ENCODE results near the gene KDM2A.

Gene KDM2A

GRCh38 chr11:67262731-67263675 is 143.9 kb downstream of the KDM2A start:
- DNase-seq = peak; percentile 95

DNA sequence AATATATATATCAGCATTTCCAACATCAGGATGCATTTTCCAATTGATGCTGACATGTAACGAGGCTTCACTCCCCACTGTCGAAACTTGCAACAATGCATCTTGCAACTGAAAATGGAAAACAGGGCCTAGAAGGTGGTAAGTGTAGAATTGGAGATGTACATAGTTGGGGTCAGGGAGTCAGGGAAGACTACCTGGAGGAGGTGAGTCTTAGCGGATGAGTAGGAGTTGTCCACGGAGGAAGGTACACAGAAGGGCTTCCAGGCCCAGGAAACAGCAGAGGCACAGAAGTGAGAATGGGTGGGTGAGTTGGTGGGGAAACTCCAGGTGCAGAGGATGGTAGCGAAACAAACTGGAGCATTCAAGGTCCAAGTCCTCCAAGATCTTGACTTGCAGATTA is 145.2 kb downstream of the KDM2A start:
- no peak for DNase-seq

DNA sequence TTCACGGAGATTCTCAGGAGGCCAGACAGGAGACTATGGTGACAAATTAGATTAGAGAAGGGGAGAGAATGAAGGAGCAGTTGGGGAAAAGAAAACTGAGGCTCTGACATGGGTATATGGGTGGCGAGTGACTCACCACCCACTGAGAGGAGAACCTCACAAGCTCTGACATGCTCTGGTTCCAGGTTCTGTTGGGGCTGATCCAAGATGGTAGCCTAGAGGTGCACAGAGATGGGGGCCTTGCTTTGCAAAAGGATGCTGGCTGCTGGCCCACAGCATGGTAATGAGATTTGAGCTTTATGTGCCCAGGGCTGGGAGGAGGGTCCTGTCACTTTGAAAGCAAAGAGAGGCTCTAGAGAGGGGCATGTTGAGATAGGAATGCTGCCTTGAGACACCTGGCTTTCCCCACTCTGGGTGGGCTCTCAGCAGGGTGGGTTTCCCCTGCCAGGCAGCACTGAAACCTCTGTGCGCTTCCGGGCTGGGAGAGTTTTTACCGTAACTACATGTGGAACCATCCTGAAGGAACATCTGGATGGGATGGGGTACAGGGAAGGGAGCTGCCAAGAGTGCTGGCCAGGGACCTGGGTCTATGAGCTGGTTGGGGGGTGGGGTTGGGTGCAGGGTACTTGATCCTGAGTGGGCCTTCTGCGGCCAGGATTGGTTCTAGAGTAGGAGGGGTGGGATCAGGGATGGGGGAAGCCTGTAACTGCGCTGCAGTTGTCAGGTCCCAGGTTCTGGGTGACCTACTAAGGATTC is 146.0 kb downstream of the KDM2A start:
- no peak for DNase-seq

DNA sequence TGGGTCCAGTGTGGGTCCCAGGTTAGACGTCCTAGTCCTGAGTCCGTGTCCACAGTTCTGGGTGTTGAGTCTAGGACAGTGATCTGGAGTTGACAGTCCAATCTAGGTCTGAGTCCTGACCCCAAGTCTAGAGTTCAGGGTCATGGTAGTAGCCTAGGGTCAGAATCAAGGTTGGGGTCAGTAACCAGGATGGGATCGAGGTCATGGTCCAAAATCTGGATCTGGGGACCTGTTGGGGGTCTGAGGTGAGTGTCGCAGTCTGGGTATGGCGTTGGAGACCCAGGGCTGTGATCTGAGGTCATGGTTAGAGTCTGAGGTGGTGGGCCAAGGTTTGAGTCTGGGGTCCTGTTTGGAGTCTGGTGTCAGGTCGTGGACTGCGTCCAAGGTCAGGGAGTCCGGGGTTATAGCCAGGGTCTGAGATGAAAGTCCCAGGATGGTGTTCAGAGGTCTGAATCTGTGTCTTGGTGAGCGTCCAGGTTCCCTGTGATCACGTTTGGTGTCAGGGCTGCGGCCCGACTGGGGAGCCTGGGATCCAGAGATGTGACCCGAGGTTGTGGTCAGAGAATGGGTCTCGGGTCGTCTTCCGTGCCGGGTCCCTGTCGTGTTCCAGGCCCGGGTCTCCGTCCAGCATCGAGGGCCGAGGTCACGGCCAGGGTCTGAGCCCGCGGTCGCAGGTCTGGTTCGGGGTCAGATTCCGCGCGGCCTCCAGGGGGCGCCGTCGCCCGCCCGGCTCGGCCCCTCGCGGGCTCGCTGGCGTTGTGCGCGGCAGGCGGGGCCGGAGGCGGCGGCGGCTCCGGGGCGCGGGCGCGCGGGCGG is 146.8 kb downstream of the KDM2A start:
- DNase-seq = peak; percentile 84

DNA sequence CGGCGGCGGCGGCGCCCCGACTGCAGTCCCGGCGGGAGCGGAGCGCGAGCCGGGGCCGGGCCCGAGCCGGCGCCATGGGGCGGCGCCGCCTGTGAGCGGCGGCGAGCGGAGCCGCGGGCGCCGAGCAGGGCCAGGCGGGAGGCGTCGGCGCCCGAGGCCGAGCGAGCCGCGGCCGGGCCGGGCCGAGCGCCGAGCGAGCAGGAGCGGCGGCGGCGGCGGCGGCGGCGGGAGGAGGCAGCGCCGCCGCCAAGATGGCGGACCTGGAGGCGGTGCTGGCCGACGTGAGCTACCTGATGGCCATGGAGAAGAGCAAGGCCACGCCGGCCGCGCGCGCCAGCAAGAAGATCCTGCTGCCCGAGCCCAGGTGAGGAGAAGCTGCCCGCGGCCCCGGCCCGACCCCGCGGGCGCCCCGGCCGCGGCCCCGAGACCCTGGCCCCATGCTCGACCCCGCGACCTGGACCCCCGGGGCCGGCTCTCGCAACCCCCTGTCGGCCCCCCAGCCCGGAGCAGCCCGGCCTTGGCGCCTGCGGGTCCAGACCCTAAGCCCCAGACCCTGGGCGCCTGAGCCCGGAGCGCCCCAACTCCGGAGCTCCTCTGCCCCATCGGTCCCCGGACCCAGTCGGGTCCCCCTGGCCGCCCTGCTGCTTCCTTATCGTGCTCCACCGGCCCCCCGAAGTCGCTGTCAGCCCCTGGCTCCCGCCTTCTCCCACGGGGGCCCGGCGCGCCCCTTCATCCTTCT is 147.6 kb downstream of the KDM2A start, which contains the start of gene GRK2:
TSS of gene GRK2 (plus strand) at position 25 of the 739 bp plus-strand sequence. CDS start at position 252, 227 bp downstream.
- DNase-seq = peak; percentile 80

DNA sequence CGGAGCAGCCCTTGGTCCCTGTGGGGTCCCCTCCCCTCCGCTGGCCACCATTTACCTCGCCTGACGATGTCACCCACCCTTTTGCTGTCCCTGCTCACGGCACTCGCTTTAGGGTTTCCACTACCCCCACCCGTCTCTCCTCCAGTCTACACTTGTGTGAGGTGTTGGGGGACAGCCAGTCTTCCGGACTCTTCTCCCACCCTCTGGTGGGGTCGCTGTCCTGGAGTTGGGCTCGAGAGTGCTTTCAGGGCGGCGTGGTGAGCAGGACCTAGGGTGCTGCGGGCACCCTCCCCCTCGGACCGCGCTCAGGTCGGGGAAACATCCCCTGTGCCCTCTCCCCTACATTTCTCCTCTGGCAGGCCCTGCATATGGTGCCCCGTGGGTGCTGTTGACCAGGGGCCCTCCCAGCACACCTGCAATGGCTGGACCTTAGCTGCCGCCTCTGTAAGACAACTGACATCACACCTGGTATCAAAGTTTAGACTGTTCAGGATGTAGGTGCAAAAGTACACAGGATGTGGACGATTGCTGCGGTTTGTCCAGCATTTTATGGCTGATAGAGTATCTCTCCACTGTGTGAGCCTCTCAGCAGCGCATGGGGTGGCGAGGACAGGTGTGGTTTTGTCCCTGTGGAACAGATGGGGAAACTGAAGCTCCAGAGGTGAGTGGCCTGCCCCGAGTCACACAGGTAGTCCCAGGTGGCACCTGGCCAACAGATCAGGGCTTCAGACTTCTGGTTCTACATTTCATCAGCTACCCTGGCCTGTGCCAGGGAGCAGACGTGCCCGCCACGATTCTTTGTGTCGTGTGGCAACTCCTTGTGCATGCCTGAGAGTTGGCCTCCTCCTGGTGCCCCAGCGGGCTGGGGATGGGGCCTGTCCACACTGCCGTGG is 148.4 kb downstream of the KDM2A start:
- peak; percentile 49 for DNase-seq

GRCh38 chr11:67268081-67268961 is 149.3 kb downstream of the KDM2A start:
- peak; percentile 93 for DNase-seq

DNA sequence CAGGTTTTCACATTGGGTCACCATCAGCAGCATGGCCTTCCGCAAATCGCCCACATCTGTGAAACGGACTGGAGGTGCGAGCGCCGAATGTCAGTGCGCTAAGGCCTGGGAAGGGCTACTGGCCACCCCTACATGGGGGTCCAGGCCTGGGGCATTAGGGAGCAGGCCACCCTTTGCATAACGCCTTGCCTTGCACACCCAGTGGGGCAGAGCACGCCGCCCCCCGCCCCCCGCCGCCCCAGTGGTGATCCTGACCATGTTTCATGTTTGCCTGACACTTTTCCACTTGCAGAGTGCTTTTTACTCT is 149.9 kb downstream of the KDM2A start:
- DNase-seq = no peak

DNA sequence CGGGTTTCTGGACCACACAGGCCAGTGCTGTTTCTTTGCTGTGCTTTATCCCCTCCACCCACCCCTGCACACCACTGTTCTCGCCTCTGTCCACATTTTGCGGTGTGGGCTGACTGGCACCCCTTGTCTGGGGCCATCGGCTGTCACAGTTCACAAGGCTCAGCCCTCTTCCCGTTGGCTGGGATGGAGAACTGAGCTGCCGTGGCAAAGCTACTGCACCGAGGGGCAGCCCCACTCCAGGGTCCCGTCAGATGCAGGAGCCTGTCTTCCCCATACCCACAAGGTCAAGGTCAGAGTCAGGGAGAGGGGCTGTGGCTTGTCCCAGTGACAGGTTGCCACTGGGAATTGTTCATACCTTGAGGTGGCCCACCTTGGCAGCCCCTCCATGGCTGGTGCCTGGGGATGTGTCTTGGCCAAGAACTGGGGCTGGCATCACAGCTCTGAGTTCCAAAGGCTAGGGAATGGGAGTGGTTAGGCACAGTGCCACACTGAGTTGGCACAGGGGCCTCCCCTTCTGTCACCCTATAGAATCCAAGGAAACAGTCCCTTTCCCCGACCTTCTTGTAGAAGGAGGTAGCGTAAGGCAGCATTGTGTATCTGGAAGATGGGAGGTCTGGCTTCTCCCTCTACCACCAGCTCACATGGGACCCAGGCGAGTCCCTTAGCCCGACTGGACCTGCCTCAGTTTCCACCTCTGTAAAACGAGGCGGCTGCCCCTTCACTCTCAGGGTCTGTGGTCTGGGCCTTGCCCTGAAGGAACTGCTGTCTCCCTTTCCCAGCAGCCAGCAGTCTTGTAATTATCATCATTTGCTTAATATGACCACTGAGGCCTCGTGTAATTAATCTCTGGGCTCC is 150.6 kb downstream of the KDM2A start:
- DNase-seq = peak; percentile 69

DNA sequence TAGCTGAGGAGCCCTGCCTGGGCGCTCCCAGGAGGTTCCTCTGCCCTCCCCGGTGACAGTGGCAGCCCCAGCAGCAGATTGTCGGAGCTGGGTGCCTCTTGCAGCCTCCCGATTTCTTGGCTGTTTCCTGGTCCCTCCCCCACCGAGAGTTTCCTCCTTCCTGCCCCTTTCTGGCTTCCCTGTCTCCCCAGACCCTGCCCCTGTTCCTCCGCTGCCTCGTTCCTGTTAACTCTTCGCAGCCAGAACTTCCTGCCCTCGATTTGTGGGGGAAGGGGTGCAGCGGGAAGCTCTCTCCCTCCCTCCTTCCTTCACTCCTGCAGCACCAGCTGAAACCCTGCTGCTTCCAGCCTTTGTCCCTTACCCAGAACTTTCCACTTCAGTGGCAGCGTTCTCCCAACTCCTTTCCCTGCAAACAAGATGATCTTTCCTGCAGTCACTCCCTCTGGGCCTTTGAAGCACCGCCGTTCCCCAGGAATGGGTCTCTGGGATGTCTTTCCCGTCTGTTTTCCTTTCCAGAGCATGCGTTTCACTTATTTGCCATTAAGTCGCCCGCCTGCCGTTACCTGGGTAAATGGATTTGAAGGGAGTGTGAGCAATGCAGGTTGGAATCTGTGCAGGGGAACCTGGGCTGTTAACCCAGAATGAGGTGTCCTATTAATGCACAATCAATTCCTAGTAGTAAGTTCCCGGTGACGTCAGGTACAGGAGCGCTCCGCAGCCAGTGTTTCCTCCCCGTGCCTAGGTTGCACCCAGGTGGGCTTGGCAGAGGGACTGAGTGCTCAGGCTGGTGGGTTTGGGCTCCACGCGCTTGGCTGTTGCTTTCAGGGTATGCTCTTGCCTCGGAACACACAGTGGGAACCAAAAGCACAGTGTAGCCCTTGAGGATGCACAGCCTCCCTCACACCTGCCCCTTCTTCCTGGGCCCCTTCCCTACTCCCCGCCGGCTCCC is 151.5 kb downstream of the KDM2A start:
- DNase-seq = peak; percentile 79

- no peak for DNase-seq
Observed at GRCh38 chr11:67271205-67271540, 152.1 kb downstream of the KDM2A start.

DNA sequence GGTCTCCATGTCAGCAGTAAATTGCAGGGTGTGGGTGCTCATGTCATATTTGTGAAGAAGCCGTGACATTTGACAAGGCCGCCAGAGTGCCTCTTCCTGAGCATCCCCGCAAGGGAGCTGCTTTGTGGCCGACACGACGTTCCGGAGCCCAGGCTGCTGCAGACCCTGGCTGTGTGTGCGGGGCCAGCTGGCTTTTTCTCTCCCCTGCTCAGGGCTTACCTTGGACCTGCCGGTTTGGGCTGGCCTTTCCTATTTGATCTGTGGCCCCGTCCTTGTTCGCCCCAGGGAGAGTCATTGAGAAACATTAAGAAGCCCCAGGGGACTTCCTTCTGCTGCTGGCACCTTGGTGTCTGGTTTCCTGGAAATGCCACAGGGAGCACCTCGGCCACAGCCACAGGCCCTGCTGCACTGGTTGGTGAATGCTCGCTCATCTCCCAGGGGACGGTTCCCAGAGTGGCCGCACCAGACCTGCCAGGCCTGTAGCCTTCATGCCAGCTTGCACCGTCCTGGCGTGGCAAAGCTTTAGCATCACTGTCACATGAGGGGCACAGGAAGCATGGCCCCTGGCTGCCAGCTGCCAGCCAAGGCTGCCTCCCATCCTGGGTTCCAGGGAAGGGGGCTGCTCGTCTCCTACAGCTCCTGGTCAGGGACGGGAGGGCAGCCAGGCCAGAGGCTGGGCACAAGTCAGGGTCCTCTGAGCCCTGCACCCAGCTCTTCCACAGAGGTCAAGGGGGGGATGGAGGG is 152.7 kb downstream of the KDM2A start:
- peak; percentile 77 for DNase-seq

DNA sequence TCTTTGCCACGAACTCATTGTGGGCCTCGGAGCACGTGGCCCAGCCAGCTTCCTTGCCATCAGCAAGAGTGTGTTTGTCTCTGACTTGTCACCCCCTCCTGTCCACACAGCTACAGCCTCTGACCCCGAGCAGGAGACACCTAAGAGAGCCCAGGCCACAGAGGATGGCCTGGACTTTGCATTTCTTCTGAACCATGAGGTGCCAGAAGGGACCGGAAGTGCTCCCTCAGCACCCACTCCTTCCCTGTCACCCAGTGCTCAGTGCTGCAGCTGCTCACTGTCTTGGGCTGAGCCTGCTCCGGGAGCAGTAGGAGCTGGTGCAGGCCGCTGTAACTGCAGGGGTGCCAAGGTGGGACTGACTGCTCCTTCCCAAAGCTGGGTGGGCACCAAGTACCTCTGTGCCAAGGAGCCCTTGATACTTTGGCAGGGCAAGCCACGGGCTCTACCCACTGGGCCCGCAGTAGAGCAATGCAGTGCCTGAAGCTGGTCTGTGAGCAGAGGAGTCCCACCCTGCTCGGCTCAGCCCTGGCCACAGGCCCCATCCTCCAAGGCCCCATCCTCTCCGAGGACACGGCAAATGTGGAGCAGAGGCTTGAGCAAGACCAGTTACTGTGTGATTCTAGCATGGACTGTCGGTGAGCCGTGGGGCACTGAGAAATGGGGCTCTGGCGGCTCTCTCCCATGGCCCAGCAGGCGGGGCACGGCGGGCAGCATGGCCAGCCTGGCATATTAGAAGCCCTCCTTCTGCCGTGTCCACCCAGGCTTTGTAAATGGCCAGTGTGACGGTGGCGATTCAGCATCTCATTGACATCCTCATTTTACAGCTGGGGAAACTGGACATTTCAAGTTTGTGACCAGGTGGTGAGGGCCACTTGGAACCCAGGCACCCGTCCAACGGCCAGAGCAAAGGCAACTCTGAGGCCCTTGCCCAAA is 153.5 kb downstream of the KDM2A start:
- DNase-seq = no peak

DNA sequence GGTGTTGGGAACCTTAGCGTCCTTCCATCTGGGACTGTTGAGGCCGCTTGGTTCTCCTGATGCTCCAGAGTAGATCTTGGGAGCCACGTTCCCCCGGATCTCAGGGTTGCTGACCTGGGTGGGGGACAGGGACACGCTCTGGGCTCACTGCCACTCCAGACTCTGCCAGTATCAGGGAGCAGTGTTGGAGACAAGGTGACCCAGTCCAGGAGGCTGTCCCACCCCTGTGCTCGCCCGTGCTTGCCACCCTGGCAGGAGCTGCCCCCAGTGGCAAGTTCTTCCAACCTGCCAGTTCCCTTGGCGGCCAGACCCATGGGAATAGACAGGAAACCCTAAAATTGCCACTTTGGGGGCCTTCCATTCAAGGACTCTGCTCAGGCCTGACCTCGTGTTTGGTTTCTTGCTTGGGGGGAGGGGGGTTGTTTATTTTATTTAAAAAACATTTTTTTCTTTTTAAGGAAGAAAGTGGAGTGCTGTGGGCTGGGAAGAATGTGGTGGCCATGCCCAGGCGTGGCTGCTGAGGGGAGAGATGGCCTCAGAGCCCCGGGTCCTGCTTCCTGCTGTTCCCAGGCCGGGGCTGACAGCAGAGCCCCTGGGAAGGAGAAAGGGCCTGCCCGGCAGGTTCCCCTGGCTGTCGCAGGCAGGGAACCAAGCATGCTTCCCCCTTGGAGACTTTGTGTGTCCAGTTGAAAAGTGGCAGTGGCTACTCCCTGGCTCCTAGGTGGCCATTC is 154.4 kb downstream of the KDM2A start:
- DNase-seq = peak; percentile 53

GRCh38 chr11:67274768-67275605 is 155.9 kb downstream of the KDM2A start:
- DNase-seq = no peak

All from hematopoietic multipotent progenitor cell treated with erythropoietin and hydrocortisone succinate and interleukin-3 and kit ligand, for 4 days (in vitro differentiated cells).